HG03159 (cell line): ENCODE data around the gene ZRANB3.
"Not testable (repeated sequence)": the region's sequence is repeated elsewhere in the genome, so short reads cannot be mapped to it uniquely, and the experiment has no call there.

Source experiments
- ATAC-seq: cut with Tn5 transposase; IDR thresholded peaks from one replicate; pipeline ENCODE4 v1.9.1; 2021; ENCODE audit warnings: mild to moderate bottlenecking, moderate library complexity; ENCODE audit not compliant: unreplicated experiment

Gene ZRANB3

GRCh38 chr2:135140606-135141005 lies 390.4 kb downstream of the ZRANB3 start:
- no peak for ATAC-seq

- no peak for ATAC-seq
Observed at GRCh38 chr2:135132314-135132713, 398.7 kb downstream of the ZRANB3 start.

- ATAC-seq, result no peak
Observed at GRCh38 chr2:135130751-135131150, 400.3 kb downstream of the ZRANB3 start.

- no peak for ATAC-seq
Observed at GRCh38 chr2:135125940-135126339, 405.1 kb downstream of the ZRANB3 start.

- ATAC-seq, result no peak
Observed at GRCh38 chr2:135124924-135125886, 405.8 kb downstream of the ZRANB3 start.

- ATAC-seq, result not testable (repeated sequence)
Observed at GRCh38 chr2:135121658-135122039, 409.4 kb downstream of the ZRANB3 start.

- no peak for ATAC-seq
Observed at GRCh38 chr2:135121016-135121657, 409.9 kb downstream of the ZRANB3 start.

GRCh38 chr2:135119582-135119981 lies 411.4 kb downstream of the ZRANB3 start:
- no peak for ATAC-seq

- no peak for ATAC-seq
Observed at GRCh38 chr2:135113322-135113721, 417.7 kb downstream of the ZRANB3 start.

GRCh38 chr2:135105513-135106316 lies 425.3 kb downstream of the ZRANB3 start:
- ATAC-seq, result not testable (repeated sequence)

- ATAC-seq, result no peak
Observed at GRCh38 chr2:135103843-135104242, 427.2 kb downstream of the ZRANB3 start.

GRCh38 chr2:135099802-135100483 lies 431.1 kb downstream of the ZRANB3 start:
- no peak for ATAC-seq

GRCh38 chr2:135097532-135098231 lies 433.3 kb downstream of the ZRANB3 start:
- no peak for ATAC-seq

- no peak for ATAC-seq
Observed at GRCh38 chr2:135096665-135097446, 434.2 kb downstream of the ZRANB3 start.

GRCh38 chr2:135095591-135095990 lies 435.4 kb downstream of the ZRANB3 start:
- no peak for ATAC-seq

- ATAC-seq, result no peak
Observed at GRCh38 chr2:135094508-135094907, 436.5 kb downstream of the ZRANB3 start.

GRCh38 chr2:135093670-135094330 lies 437.2 kb downstream of the ZRANB3 start:
- no peak for ATAC-seq

GRCh38 chr2:135093193-135093592 lies 437.8 kb downstream of the ZRANB3 start:
- ATAC-seq, result no peak

GRCh38 chr2:135091681-135092080 lies 439.3 kb downstream of the ZRANB3 start:
- ATAC-seq, result no peak
